NCI-H526 treated with DMSO at 0.1 percent for 48 hours (cell line): ENCODE results near the gene CPE.
"Not testable (repeated sequence)": the region's sequence is repeated elsewhere in the genome, so short reads cannot be mapped to it uniquely, and the experiment has no call there.

Experiments
- DNase-seq: peaks from one replicate; lab custom pipeline; 2025; lab: John Stamatoyannopoulos, UW

Gene CPE

DNA sequence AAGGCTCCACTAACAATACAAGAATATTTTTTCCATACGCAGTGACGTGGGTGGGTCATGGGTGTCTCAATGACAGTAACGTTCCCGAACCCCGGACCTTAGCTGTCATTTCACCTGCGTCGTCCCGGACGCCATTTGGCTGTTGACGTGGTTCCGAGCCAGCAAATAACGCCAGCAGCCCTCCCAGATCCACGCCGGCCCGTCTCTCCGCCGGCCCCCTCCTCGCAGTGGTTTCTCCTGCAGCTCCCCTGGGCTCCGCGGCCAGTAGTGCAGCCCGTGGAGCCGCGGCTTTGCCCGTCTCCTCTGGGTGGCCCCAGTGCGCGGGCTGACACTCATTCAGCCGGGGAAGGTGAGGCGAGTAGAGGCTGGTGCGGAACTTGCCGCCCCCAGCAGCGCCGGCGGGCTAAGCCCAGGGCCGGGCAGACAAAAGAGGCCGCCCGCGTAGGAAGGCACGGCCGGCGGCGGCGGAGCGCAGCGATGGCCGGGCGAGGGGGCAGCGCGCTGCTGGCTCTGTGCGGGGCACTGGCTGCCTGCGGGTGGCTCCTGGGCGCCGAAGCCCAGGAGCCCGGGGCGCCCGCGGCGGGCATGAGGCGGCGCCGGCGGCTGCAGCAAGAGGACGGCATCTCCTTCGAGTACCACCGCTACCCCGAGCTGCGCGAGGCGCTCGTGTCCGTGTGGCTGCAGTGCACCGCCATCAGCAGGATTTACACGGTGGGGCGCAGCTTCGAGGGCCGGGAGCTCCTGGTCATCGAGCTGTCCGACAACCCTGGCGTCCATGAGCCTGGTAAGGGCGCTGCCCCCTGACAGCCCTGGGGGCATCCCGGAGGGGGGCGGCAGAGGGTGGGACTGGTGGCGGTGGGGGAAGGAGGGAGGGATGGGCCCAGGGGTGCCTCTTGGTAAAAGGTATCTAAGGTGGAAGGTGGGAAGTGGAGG lies at the start of gene CPE:
Gene CPE (plus strand): TSS at position 264 of the 933 bp plus-strand sequence. CDS start 214 bp downstream, at position 478.
- peak; percentile 81 for DNase-seq

DNA sequence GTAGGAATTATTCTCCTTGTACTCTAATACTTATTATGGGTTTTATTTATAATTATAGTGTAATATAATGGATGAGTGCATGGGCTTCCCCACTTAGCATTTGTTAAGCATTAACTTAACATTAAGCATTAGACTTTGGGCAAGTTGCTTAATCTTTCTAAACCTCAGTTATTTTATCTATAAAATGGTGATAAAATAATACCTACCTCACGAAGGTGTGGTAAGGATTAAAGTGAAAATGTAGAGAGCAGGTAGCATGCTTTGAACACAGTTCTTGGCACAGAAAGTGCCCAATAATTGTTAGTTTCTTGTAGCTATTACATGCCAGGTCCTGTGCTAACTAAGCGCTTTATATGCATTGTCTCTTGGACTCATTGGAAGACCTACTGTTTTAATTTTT lies 48.7 kb upstream of the CPE start:
- DNase-seq: no peak

DNA sequence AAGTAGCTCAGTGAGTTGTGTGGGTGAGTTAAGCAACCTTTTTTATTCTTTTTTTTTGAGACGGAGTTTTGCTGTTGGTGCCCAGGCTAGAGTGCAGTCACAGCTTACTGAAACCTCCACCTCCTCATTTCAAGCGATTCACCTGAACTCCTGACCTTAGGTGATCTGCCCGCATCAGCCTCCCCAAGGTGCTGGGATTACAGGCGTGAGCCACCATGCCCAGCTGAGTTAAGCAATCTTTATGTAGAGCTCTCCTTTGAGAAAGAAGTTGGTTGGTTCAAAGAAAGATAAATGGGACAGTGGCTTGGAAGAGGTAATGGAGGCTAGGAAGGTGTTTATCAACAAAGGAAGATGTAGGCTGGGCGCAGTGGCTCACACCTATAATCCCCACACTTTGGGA lies 48.1 kb upstream of the CPE start:
- DNase-seq: no peak

DNA sequence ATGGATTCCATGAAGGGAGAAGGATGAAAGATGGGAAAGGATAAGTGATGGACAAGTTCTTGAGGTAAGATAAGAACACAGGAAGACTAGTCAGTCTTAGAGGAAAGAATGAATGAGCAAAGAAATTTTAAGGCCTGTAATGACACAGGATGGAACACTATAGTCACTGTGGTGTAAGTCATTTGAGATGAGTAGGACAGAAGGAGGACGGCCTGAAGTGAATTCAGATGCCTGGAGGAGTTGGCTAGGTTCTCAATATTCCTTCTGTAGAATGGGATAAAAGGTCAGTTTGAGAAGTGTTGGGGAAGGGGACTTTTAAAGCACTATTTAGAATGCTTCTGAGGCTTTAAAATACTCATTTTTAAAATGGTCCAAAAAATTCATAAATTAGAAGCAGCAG lies 47.4 kb upstream of the CPE start:
- peak; percentile 37 for DNase-seq

DNA sequence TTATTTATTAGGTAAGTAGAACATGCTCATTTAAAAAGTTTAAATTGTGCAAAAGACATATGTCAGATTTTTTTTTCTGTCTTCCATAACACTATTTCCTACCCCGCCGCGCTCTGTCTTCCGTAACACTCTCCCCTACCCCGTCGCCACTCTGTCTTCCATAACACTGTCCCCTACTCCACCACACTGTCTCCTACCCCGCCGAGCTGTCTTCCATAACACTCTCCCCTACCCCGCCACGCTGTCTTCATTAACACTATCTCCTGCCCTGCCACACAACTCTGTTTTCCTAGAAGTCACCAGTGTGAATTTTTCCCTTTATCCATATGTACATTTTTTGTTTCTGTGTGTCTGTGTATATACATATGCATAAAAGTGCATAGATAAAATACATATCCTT lies 47.0 kb upstream of the CPE start:
- DNase-seq: peak; percentile 21

DNA sequence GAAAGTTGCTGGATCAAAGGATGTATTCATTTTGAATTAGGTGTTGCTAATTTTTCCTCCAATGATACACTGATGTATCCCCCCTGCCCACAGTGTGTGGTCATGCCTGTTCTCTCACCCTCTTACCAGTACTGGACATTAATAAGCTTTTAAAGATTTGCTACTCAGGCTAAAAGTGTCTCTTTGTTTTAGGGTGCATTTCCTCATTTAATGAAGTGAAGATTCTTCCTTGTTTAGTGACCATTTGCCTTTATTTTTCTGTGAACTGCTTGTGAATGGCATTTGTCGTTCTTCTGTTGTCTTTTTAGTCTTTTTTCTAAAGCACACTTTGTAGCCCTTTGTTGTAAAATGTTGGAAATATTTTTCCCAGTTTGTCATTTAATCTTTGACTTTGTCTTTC lies 46.3 kb upstream of the CPE start:
- no peak for DNase-seq

DNA sequence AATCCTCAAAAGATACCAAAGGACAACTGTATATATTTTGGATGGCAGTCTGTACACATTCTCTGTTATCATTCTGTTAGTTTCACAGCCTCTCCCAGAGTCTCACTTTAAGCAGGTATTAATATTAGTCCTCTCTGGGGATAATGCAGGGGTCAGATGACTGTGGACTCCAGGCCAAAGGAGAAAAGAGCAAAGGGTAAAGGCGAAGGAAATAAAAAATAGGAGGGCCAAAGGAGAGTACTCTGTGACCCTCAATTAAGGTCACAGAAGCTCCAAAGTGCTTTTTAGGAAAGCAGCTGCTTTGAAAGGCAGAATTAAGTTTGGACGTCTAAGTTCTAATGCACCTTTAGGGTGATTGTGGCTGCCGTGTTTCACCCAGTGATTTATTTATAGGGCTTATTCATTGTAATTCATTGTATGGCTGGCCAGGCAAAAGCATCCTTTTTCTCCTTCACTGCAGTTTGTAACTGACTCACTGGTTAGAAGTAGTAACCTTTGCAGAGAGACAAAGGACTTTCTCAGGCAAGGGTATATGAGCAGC lies 43.6 kb upstream of the CPE start:
- DNase-seq: no peak

DNA sequence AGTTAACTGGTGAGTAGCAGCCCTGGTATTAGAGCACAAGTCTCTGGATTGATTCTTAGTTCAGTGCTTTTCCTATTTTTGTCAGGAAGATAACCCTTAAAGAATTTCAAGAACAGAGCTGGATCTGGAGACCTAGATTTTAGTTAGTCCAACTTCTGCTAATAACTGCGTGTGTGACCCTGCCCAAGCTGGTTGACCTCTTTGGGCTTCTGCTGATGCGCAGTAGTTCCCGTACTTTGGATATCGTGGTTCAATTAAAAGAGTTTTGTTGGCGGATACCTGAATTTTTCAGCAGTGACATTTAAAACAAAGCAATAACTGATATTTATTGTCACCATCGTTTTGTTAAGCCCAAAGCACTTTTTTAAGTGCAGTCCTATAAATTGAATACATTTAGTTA lies 42.1 kb upstream of the CPE start:
- DNase-seq: no peak

DNA sequence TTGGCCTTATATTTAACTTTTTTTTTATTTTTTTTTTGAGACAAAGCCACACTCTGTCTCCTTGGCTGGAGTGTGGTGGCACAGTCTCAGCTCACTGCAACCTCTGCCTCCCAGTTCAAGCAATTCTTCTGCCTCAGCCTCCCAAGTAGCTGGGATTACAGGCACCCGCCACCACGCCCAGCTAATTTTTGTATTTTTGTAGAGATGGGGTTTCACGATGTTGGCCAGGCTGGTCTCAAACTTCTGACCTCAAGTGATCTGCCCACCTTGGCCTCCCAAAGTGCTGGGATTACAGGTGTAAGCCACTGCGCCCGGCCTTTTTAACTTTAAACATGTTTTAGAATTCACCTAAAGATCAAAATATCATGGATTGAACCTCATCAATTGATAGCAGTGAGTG lies 36.5 kb upstream of the CPE start:
- DNase-seq: not testable (repeated sequence)

DNA sequence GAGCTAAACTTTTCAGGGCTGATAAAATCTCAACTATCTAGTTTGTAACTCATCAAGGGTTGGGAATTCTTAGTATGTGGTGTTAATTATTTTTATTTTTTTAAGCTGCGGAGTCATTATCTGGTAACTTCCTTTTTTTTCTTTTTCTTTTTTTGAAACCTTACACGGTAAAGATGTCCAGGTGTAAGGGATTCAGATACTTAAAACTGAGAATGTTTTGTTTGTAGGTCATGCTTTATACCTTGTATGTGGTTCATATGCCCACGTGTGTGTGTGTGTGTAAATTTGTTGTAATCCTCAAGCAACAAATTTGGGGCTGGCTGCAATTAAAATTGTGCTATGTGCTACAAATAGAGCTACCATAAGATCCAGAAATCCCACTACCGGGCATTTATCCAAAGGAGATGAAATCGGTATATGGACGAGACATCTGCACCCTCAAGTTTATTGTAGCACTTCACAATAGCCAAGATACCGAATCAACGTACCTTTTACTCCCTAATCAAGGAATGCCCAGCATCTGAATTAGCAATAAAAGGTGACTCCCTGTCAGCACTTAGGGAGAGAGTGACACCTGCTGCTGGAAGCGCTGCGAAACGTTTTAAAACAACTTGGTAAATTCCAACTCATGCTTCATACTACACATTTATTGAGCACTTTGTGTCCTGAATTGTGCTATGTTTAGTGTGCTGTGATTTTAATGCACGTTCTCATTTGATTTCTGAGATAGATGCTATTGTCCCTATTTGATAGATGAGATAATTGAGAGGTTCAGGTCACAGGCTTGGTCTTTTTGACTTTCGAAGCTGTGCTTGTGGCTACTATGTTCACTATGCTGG lies 35.2 kb upstream of the CPE start:
- no peak for DNase-seq

DNA sequence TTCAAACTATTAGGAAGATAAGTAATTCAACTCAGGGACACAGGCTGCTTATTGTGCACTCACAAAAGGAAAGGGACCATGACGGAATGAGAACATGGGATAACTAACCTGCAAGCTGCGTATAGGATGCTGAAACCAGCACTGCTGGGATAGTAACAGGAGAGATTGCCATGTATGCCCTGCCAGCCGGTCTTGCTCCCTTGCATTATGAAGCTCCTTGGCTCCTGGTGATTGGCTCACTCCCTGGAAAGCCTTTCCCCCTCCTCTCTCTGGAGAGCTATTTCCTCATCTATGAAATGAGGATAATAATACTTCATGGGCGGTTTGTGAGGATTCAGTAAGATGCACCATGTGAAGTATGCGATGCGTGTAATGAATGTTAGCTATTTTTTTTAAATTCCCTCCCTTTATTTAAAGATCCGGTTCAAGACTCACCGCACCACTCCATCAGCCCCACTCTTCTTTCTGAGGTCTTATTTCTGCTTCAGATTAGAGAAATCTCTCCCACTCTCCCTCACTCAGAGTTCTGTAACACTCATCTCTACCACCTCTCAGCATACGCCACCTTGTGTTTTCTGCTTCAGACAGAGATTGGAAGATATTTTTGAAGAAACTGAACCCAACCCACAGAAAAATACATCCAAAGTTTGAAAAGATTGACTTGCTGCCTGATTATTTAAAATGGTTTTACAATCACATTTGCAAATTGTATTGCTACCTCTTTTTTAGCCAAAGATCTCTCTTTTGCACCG lies 33.0 kb upstream of the CPE start:
- no peak for DNase-seq

DNA sequence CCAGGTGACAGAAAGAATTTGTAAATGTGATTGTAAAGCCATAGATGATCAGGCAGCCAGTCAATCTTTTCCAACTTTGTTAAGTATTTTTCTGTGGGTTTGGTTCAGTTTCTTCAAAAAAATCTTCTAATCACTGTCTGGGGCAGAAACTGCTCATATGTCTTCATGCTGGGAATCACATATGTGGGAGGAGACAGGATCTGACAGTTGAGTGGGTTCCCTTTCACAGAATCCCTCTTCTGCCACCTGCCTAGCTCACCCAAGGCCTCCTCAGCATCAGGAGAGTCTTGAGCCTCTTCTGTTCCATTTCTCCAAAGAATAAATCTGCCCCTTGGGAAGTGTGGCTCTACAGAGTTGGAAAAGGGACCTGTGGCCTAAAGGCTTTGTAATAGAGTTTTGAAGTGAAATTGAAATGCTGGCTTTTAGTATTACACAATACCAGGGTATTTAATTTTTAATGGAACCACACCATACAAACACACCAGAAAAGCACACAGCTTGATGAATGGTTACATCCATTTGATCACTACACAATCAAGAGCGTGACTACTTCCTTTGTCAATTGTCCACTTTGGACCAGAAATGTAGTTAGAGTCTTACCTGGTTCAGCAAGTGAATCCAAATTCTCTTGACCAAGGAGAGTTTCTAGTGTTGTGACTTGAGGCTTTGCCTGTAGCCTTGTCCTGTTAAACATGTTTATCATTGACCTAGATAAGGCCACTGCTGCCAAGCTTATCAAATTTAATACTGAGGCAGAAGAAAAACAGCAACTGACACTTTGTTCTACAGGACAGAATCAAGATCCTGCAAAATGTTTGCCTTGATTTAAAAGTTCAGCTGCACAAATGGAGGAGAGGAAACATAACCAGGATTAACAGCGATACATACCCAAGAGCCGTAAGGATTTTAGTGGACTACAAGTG lies 30.9 kb upstream of the CPE start:
- no peak for DNase-seq

DNA sequence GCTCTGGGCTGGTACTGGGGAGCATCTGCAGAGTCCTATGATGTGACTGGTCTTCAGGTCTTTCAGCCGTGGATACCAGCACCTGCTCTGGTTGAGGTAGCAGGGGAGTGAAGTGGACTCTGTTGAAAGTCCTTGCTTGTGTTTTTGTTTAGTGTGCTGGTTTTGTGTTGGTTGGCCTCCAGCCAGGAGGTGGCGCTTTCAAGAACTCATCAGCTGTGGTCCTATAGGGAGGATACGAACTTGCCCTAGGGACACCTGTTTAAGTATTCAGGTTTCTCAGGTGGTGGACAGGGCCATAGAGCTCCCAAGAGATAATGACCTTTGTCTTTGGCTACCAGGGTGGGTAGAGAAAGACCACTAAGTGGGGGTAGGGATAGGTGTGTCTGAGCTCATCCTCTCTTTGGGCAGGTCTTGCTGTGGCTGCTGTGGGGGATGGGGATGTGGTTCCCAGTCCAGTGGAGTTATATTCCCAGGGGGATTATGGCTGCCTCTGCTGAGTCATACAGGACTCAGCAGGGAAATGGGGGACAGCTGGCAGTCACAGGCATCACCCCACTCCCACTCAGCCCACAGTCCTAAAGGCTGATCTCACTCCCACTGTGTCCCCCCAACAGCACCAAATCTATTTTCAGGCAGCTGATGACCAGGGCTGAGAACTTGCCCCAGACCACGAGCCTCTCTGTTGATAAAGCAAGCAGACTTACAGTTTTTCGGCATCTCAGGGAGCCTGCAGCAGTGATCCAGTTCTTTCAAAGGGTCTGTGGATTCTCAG lies 27.3 kb upstream of the CPE start:
- DNase-seq: no peak

DNA sequence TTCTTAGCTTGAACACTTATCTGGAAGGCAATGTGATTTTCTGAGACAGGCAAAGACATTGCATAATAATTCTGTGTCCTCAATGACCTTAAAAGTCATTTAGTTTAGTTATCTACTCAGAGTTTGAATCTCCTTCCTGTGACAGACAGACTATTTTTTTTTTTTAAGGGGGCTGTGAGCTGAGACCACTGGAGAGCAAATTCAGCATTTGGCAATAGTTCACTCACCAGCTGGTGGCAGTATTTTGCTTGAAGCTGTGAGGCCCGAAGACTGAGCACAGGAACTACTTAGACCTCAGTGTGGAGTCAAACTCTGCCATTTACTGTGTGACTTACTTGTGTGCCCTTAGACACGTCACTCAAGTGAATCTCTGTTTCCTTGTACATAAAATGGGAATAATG lies 22.9 kb upstream of the CPE start:
- peak; percentile 8 for DNase-seq

DNA sequence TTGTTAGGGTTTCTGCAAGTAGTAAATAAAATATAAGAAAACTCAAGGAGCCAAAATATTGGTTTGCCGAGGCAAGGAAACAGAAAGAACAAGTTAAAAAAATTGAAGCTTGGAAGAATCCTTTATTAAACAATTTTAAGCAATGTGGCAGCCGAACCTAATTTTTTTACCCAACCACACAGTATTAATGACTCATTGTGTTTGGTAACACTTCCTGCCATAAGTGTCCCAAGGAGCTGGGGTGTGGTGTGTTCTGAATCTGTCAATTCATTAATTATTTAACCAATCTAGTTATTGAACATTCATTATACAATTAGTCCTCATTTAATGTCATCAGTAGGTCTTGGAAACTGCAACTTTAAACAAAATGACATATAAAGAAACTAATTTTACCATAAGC lies 19.3 kb upstream of the CPE start:
- DNase-seq: no peak

DNA sequence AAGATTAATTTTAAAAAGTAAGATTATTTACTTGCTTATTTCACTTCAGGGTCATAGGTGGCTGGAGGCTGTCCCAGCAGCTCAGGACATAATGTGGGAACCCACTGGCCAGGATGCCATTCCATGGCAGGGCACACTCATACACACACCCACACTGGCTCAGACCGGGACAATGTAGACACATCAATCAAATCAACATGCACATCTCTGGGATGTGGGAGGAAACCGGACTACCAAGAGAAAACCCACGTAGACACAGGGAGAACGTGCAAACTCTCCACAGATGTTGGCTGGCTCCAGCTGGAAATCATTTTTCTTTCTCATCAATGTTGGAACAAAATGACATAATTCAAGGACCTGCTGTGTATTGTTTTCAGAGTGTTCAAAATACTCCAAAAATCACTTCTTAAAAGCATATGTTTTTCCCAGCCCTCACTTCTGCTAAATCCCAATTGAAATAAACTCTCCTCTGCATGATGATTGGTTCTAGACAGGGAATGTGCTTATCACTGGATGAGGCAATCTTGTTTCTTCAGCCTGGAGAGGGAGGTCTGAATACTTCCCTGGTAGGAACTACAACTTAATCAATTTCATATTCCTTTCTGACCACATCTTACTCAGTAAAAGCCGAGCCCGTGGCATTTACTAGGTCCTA lies 18.6 kb upstream of the CPE start:
- no peak for DNase-seq

DNA sequence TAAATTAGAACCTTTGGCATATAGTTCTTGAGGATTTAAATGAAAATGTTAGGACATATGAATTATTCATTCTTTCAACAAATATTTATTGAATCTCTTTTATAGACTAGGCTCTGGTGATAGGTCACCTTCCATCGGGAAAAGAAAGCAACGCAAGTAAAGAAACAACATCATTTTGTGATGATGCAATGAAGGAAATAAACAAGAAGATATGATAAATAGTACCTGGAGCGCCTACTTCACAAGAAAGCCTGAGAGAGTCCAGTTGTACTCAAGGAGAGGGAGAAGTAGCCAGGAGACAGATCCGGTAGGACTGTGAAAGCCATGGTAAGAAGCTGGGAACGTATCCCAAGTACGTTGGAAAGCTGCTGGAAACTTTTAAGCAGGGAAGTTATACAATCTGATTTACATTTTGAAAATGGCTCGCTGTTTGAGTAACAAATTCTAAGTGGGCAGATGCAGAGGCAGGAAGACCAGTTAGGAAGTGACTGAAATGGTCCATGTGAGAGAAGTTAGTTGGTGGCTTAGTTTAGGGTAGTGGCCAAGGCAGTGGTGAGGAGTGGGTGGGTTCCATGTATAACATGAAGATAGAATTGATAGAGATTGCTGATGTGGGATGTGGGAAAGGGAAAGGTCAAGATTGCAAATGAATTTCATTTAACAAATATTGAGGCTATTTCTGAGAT lies 17.7 kb upstream of the CPE start:
- DNase-seq: no peak

DNA sequence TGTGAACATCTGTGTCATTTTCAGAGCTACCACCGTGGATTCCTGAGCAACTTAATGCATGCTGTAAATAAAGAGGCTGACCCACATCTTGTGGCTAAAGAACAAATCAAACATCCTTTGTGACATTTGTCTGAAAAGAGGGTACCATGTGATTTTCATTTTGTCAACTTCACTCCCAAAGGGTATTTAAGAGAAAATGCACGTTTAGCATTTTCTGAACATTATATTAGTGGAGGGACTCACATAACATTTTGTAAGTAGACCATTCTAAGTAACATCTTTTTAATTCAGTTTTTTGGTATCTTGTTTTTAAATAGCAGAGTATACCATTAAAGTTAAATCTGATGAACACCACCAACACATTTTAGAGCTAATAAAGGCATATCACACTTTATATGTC lies 17.0 kb upstream of the CPE start:
- DNase-seq: no peak

DNA sequence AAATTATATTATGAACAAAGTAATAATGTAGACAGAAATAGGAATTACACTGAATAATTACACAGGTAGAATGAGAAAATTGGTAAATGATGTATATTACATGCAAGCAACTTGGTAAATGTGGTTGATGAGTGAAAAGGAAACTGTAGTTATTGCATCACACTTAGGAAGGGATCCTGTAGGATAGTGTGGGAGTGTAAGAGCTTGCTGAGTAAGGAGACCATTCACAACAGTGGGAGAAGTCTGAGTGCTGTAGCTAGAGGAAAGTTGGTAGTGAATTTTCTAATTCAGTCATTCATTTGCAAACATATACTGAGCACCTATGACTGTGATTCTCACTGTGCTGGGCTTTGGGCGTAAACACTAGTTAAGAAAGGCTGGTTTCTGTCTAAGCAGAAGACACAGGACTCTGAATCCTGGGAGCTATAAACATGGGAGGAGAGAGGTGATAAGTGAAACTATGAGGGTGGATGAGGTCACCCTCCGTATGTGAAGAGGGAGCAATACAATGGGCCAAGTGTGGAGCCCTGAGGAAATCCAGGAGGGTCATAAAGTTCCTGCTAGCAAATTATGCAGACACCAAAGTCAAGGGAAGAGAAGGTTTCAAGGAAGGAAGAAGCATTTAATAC lies 14.2 kb upstream of the CPE start:
- DNase-seq: no peak
